NCI-H1417 (cell line): Measurements from ENCODE around the gene TMEM31.

Source experiments
- DNase-seq, 3 experiments: peaks; one replicate each; lab custom pipeline; 2025; lab: John Stamatoyannopoulos, UW

The TMEM31 gene, protein sequence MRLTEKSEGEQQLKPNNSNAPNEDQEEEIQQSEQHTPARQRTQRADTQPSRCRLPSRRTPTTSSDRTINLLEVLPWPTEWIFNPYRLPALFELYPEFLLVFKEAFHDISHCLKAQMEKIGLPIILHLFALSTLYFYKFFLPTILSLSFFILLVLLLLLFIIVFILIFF

DNA sequence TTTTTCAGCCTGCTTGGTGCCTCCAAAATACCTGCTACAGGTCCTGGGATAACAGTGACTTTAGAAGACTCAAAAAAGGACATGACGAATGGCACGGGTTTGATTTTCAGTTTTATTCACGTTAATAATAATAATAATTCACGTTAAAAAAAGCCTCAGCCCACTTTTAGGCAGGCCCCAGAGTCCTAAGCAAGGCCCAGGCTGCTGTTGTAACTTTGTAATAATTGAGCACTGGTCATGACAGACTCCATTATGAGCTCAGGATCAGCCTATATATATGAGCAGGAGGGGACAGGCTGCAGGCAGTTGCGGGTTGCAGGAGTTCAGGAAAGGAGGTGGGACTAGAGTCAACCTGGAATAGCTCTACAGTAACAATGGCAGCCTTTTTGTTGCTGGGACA lies at the start of gene TMEM31:
TMEM31 (plus strand) TSS at position 301 of the 400 bp plus-strand sequence. CDS start 1,350 bp downstream, outside the sequence.
- no peak for DNase-seq

DNA sequence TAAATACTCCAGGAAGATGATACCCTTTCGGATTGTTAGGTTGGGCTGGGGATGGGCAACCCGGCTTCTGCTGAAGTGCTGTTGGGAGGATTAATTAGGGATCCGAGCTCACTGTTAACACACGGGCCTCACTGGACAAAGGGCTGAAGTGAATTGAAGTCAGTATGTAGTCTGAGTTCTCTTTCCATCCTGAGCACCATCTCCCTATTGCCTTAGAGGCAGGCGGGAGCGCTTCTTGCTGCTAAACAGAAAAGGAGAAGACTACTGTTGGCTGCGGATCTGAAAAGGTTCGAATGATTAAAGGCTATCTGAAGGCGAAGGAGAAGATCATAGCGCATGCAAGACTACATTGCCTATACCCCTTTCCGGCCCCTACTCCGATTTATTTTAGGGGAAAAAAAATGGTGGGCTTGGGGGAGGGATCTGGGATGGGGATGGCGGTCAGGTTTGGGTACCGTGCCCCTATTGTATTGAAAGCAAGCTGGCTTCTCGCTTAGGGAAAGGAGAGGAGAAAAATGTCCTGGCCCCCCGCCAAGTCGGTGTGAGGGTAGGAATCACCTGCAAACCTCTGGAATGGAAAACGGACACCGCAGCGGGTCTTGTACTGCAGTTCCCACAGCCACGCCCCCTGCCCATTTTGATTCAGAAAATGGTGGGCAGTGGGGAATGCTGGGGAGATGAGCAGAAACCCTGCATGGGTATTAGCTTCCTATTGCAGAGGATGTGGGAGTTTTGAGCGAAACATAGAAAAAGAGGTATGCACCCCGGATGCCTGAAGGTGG lies 46.5 kb upstream of the TMEM31 start:
- DNase-seq: no peak

DNA sequence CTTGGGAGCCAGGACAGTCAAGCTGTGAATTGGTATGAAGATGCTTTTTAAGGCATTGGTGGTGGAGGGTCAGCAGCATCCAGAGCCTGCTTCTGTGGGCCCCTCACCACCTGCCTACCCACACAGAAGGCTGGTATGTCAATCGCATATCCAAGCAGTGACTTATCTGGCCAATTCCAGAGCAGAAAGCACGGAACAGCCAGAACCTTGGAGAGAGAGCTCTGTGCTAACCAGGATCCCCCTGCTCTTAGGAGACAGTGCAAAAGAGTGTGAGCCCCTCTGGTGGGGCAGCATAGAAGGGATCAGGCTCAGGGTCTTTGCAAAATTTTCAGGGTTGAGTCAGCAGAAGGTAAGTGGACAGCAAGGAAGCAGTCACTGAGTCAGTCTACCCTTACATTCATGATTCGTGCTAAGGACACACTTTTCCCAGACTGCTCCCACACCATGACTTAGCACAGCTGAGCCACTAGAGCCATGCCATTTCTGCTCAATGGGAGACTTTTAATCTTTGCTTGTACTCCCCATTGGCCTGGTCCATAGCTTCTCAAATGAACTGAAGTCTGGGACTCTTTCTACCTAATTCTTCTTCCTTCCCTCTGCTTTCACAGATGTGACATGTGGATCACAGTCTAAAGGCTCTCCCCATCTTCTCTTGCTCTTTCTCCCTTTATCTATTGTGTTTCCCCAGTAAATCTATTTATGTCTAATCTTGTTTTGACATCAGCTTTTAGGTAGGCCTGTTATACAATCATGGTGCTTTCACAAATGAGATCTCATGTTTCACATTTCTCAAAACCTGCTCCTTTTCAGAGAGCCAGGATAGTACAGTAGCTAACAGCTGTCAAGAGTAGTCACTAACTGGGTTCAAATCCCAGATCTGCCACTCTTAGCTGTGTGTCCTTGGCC lies 44.3 kb upstream of the TMEM31 start:
- DNase-seq: no peak

DNA sequence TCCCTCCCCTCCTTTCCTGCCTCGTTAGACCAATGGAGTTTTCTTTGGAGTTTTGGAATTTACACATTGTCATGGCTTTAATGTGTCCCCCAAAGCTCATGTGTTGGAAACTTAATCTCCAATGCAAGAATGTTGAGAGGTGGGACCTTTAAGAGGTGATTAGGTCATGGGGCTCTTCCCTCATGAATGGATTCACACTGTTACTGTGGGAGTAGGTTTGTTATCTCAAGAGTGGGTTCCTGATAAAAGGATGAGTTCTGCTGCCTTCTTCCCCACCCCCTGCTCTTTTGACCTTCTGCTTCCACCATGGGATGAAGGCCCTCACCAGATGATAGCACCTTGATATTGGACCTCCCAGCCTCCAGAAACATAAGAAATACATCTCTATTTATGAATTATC lies 41.0 kb upstream of the TMEM31 start:
- no peak for DNase-seq

DNA sequence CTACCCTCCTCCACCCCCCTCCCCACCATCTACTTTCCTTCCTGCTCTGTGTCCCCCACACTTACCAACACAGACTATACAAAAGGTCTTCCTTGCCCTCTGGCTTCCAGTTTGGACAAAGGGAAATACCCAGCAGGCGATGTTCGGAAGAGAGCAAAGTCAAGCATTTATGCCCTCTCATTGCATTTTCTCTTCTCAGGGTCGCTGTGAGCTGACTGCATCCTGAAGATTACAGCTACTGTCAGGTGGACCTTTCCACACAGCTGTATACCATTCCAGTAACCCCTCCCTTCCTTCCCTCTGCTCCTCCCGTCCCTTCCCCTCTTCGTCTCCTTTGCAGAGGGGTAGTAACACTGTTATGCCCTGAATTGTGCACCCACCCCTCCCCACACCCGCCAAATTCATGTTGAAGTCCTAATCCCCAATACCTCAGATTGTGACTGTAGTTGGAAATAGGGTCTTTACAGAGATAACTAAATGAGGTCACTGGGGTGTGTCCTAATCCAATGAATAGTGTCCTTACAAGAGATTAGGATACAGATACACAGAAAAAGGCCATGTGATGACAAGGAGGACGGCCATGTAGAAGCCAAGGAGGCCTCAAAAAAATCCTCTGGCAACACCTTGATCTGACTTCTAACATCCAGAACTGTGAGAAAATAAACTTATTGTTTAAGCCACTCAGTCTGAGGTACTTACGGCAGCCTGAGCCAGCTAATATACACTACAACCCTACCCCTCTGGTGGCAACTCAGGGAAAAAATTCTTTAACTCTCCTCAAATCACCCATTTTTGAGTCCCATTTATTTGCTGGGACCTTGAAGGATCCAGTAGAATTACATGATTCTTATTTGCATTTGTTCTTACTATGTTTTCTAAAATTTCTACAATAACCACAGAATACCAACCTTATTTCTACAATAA lies 35.9 kb upstream of the TMEM31 start:
- DNase-seq: no peak

DNA sequence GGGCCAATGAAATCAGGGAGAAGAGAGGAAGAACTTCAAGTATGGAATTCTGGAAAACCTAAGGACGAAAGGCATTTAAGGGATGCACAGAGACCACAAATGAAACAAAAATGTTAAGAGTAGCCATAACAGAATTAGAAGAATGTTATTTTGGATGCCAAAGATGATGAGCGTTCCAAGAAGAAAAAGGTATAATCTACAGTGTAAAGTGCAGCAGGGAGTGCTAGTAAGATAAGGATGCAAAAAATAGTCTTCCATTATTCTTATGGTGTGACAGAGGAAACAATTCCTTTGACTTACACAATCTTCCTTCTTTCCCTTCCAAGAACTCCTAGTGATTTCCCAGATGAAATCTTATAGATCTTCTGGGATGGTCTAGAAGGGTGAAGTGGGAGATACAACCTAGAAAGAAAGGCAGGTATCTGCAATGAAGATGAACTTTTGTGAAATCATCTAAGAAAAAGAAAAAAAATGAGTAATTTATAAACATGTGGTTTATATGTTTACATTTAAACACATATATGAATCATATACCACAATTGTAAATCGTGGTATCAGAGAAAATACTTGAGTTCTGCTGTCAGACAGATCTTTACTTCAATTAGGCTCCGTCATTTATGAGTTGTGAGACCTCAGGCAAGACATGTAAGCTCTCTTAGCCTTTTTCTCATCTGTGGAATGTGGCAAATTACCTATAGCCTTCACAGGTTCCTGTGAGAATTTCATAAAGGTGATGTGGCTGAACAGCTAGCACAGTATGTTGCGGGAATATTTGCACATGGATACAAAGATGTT lies 32.3 kb upstream of the TMEM31 start:
- no peak for DNase-seq

DNA sequence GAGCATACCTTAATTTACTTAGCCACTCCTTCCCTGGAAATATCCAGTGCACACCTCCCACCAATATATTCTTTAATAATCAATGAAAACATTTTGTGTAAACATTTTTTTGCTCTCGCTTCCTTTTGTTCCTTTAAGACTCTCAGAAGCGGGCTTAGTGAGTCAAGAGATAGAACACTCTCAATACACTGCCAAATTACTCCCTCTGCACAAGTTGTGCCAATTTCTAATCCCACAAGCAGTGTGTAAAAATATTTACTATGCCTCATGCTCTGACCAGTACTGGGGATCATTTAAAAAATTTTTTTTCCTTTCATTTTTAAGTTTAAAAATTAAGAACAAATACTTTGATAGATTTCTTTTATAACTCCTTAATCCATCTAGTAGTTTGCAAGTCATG lies 29.3 kb upstream of the TMEM31 start:
- DNase-seq: no peak

DNA sequence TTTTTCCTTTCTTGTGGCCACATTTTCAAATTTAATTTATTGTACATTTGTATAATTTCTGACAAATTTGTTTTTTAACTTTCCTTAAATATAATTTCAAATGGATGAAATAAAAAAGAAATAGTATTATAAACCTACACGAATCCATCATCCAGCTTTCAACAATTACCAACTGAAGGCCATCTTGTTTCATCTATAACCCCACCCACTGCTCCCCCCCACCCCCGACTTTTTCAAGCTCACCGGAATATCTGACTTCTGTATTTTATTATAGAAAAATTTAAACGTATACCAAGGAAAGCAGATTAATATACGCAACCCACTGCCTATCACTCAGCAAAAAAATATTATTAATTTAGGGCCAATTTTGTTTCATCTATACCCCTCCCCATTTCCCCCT lies 25.3 kb upstream of the TMEM31 start:
- DNase-seq: peak in 1 of 3 experiments; percentile 48

DNA sequence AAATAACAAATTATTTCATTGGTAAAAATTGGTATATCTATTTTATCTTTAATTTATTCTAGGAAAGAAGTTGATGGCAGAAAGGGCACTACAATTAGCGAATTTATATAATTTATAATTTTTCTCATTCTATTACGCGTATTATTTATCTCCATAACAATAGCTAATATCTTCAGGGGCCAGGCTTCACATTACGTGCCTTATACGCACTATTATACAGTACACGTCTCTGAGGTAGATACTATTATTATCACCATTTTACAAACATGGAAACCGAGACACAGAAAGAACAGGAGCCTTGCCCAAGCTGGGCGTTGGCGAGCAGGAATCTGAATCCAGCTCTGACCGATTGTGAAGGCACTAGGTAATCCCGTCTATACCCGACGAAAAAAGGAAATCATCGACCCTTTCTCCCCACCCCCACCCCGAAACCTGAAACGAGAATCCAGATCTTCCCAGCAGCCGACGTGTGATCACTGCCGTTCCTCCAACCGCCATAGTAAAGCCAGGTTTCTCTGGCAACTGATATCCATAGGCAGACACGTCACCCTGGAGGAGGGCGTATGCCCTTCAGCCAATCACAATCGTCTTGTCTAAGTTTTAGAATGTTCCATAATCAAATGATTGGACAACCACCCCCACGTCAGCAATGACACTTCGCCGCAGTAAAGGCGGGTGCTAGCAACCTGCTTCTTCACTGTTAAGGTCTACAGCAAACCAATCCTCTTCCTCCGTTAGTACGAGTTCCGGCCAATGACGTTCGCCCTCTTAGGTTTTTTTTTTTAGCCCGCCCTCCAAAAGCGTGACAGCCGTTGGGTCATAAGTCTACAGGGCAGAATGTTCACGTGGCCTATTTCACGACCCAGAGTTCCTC lies 24.3 kb upstream of the TMEM31 start, which contains the start of gene MORF4L2:
MORF4L2 (minus strand) TSS at position 501 of the 874 bp plus-strand sequence. CDS start 9,672 bp downstream, outside the sequence.
- peak; percentile 92 to 99 (median 98) for DNase-seq

DNA sequence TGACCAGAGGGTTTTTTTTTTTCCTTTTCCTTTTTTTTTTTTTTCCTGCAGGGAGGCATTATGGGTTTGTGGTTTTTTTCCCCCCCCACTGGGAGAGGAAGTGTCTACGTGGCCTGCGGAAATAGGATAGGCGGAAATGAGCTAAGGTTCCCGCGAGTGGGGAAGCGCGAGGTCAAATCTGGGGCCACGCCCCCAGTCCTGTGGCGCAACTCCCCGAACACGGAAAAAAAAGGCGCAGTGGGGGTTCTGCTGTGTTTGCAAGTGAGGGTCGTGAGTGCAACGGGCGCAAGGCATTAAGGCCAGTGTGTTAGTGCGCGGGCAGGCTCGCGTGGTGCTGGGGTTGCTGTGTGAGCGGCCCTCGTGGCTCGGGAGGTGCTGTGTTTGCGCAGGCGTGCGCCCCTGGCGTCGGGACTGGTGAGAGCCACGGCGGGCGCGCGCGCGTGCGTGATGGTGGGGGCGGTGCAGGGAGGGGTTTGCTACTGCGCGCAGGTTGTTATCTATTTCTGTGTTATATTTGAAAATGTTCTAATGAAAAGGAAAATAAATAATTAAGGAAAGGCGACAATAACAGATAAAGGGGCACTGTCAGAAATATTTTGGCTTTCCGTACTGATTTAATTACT lies 23.5 kb upstream of the TMEM31 start:
- peak; percentile 91 to 98 (median 95) for DNase-seq

DNA sequence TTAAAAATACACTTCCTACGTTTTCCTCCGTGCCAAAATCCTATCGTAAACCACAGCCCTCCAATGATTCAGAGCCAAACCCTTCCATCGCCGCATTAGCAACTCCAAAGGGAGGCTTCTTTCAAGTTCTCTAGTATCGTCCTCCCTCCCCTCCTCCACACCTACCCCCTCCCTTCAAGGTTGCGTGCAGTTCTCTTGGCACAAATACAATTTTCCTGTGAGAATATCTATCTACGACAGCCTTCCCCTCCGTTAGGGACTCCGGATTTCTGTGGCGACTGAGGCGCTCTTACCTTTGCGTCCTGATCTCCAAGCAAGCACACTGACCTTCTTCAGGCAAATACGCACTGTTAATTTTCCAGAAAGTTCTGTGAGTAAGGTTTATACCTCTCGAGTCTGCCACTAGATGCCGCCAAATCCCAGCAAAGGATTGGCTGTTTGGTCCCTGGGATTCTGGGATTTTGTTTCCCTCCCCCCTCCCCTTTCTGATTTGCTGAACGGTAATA lies 23.0 kb upstream of the TMEM31 start:
- peak; percentile 79 to 92 (median 79) for DNase-seq

DNA sequence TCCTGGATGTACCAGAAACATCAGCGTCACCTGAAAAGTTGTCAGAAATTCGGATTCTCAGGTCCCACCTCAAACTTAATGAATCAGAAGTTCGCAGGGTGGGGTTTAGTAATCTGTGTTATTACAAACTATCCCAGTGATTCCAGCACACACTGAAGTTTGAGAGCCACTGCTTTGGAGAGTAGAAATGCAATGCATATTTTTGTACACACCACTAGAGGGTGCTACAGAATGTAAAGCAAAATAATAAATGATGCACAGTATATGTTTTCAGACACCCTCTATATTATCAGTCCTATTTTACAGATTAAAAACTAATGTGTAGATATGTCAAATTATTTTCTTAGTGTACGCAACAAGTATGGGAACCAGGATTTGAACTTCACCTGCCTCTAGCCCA lies 21.8 kb upstream of the TMEM31 start:
- peak; percentile 19 to 61 (median 36) for DNase-seq

DNA sequence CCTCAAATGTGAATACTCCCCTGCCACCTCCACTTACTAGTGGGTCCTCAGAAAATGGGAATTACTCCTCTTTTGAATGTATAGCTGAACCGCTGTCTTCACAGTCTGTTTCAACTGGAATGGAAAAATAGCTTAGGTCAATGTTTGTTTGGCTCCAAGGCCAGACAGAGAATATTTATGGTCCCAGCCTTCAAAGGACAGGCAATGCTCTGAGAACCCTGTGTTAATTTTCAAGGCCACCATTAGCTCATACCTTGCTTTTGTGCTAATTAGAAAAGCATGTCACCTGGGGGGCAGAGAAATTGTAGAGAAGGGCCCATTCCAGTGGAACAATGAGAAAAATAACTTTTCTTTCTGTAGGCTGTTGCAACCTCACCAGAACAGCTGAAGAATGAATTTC lies 19.6 kb upstream of the TMEM31 start:
- no peak for DNase-seq

DNA sequence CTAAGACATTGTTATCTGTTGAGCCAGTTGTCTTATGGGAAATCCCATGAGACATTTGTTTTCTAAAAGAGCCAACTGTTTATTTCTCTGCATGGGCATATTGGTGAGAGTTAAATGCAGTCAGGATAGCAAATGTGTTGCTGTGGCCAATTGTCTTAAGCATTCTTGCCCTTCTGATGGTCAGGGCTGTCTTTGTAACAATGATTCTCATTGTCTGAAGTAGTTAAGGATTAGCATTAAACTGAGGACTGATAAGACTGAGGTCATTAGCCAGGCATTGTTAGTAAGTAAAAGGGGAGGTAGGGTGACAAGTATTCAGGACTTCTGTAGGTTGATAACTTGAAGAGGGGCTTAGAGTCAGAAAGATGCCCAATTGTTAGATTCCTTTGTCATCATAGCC lies 13.0 kb upstream of the TMEM31 start:
- DNase-seq: no peak

DNA sequence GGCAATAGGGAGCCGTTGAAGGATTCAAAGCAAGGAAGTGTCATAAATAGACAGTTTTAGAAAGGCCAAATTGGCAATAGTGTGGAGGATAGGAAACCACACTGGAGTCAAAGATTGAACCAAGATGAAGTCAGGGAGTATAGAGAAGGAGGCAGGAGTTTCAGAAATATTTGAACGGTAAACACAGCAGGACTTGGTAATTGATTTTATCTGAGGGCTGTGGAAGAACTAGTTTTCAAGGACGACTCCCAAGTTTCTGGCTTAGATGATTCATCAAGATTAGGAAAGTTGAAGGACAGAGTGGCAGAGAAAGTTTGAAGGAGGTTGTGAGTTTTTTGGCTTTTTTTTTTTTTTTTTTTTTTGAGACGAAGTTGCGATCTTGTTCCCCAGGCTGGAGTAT lies 11.5 kb upstream of the TMEM31 start:
- DNase-seq: no peak

DNA sequence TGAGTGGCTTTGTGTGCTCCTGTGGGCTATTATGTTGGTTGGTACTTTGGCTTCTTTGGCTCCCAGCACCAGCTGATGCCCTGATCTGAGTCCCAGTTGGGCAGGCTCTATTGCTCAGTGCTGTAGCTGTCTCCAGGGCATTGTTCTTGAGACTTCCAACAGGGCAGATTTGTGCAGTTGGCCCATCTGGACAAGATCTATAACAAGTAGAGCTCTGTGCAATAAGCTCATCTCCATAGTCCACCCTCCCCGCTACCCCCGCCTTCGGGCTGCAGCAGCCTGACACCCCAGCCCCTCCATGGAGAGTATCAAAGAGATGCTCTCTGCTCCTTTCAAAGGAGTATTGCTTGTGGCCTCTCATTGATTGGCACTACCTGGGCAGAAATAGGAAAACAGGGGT lies 5.8 kb upstream of the TMEM31 start:
- DNase-seq: no peak

DNA sequence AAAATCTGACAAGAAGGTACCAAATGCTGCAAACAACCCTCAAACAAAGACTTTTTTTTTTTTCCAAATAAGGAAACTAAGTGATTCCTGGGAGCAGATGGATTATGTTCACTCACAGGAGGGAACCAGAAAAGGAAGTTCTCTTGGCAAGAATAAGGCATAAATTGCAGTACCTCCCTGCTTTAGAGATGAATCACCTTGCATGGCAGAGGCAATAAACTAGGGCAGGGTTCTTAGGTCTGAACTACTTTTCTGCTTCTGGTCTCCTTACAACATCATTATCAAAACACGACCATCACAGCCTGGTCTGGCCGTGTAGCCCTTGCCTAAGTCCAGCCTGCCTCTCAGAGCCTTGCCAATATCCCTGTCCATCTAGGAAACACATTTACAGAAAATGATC lies 6.3 kb downstream of the TMEM31 start:
- DNase-seq: no peak

DNA sequence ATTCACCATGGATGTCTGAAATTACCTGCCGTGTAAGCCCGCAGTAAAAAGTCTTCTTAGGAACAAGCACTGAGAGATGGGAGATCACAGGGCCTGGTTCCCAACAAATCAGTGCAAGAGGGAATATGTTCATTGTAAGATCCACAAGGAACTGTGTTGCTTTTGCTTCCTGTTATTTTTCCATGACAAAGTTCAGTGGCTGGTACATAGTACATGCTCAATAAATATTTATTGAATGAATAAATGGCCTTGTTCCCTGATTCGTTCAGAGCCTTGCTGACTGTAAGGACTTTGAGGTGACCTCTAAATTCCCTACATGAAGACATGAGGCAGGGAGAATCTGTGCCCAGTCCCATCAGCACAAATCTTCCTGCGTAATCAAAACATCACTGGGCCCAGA lies 7.4 kb downstream of the TMEM31 start:
- no peak for DNase-seq

DNA sequence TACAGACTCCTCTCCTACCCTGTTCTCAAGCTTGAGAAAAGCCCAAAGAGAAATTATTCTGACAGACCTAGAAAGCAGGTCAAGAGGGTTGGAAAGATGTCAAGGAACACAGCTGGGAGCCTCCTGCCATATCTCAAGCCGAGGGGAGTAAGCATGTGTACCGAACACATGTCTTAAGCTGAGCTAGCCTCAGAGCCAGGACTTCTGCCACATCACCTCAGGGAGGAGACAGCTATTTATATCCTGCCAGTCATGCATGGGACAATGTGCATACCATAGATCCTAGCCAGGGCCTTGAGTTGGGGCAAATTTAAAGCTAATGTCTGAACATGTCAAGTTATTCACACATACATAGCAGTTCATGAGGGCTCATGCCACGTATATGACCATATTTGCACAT lies 11.8 kb downstream of the TMEM31 start:
- DNase-seq: no peak
